Sigmoid colon (tissue), 7 donors: ENCODE results near the gene CARD11. TPM values are rescaled to one million over a fixed set of nuclear protein-coding genes. Genes with fewer than 3 reads are reported as not detected.

Experiments
- DNase-seq: peaks from one replicate; pipeline ENCODE4 v3.0.0-alpha.2; 2019
- H3K27ac ChIP-seq, 4 donors: fragments of 200-600 bp; sonication (generic); one replicate each; pipeline ENCODE4 v1.5.1; 2016 to 2019; ENCODE audit warnings: mild to moderate bottlenecking in 1 of 4
- H3K27me3 ChIP-seq, 3 donors: fragments of 200-600 bp; sonication (generic); one replicate each; pipeline ENCODE4 v1.5.1; 2019; ENCODE audit warnings: mild to moderate bottlenecking in 1 of 3
- H3K36me3 ChIP-seq, 4 donors: fragments of 200-600 bp; sonication (generic); one replicate each; pipeline ENCODE4 v1.5.1; 2016 to 2019
- H3K4me1 ChIP-seq, 4 donors: fragments of 200-600 bp; sonication (generic); one replicate each; pipeline ENCODE4 v1.5.1; 2017 to 2019
- H3K4me3 ChIP-seq, 4 donors: fragments of 200-600 bp; sonication (generic); one replicate each; pipeline ENCODE4 v1.5.1; 2017 to 2019; ENCODE audit warnings: mild to moderate bottlenecking in 2 of 4, moderate library complexity in 1 of 4
- H3K9me3 ChIP-seq, 4 donors: fragments of 200-600 bp in 3 of 4; sonication (generic) in 3 of 4; one replicate each; pipeline versions ENCODE4 v1.5.1 to v1.6.1; 2013 to 2019
- EP300 ChIP-seq, 4 donors: sonication (generic); formaldehyde crosslinking; IDR thresholded peaks; one replicate each; pipeline ENCODE4 v1.6.1; 2017; ENCODE audit warnings: antibody characterized with exemption in 4 of 4
- POLR2A ChIP-seq, 2 donors: fragments of 450-650 bp; IDR thresholded peaks; one replicate each; pipeline ENCODE4 v1.6.1; 2016; ENCODE audit warnings: antibody characterized with exemption in 2 of 2, mild to moderate bottlenecking in 2 of 2, moderate library complexity in 2 of 2
- POLR2AphosphoS5 ChIP-seq, 4 donors: sonication (generic); formaldehyde crosslinking; IDR thresholded peaks; one replicate each; pipeline ENCODE4 v1.6.1; 2017; ENCODE audit warnings: antibody characterized with exemption in 4 of 4
- WGBS, 2 donors: extraction: QIAGEN DNeasy Blood & Tissue Kit; methylation state at CpG; one replicate each; pipeline ENCODE4 v1.1.7; 2013; 5-methylcytosine and 5-hydroxymethylcytosine counted together
- intact Hi-C: fragments of 100-400 bp; cut with DNase I; formaldehyde crosslinking; loops from one replicate; pipeline ENCODE4 v1.15.1; 2023
- polyA plus RNA-seq, 3 donors: library from polyadenylated mRNA; stranded (reverse); fragments of 200-250 nt; gene quantifications; one replicate each; pipeline ENCODE4 v1.2.3, GENCODE V29; 2013
- total RNA-seq, 4 donors: library from RNA; depleted of rRNA; stranded (reverse); fragments of >200 nt; gene quantifications; one replicate each; pipeline ENCODE4 v1.1.0, GENCODE V29; 2016
- TF ChIP-seq, protein P1 (sequence below), 4 experiments: fragments of 450-650 bp in 3 of 4; fragments of 200-600 bp in 1 of 4; IDR thresholded peaks; one replicate each; pipeline ENCODE4 v1.5.1; 2016 to 2019; ENCODE audit warnings: antibody characterized with exemption in 4 of 4, mild to moderate bottlenecking in 3 of 4, moderate library complexity in 2 of 4
- donor health status: healthy with polysubstance abuse.
- donor health status: Bipolar disorder and iron deficiency.
- donor health status: healthy.

Gene CARD11
- total and polyA plus RNA-seq, 7 donors, result 0.14 to 22.4 (median 0.66) TPM; not detected in 1

DNA sequence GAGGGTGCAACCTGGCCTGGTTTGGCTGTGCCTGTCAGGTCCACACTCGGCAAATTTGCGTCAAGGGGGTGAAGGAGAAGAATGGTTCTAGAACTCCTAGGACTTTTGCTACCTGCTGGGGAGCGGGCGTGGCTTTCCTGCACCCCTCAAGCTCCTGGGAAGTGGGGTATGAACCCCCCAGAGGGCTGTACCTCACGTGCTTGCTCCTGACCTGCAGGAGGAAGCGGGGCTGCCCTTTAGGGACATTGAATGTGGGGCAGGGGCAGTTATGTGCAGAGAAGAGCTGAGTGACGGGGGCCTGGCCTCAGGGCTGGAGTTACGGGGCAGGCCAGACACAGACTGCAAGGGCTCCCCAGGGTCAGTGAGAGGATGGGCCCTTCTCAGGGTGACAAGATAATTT lies 138.2 kb downstream of the CARD11 start:
- 88 to 96% methylated on average over 8 of the region's 8 CpGs for WGBS, 2 donors
- Histone ChIP-seq H3K27ac (no peak overlapping the region), H3K36me3 (no peaks in the 10 kb centered on the region), H3K27me3 (no peaks in the 10 kb centered on the region), H3K4me1 (no peaks in the 10 kb centered on the region), H3K9me3 (peaks cover 0 to 3% (median 2%) of the 10 kb centered on the region in 4 donors), H3K4me3 (no peak overlapping the region)
- intact Hi-C loops, result no loop called here
- TF ChIP-seq POLR2A (IDR thresholded peaks at IDR 0.05) (no peak), POLR2AphosphoS5 (IDR thresholded peaks at IDR 0.05) (no peak), EP300 (IDR thresholded peaks at IDR 0.05) (no peak)
- TF ChIP-seq, protein P1, sequence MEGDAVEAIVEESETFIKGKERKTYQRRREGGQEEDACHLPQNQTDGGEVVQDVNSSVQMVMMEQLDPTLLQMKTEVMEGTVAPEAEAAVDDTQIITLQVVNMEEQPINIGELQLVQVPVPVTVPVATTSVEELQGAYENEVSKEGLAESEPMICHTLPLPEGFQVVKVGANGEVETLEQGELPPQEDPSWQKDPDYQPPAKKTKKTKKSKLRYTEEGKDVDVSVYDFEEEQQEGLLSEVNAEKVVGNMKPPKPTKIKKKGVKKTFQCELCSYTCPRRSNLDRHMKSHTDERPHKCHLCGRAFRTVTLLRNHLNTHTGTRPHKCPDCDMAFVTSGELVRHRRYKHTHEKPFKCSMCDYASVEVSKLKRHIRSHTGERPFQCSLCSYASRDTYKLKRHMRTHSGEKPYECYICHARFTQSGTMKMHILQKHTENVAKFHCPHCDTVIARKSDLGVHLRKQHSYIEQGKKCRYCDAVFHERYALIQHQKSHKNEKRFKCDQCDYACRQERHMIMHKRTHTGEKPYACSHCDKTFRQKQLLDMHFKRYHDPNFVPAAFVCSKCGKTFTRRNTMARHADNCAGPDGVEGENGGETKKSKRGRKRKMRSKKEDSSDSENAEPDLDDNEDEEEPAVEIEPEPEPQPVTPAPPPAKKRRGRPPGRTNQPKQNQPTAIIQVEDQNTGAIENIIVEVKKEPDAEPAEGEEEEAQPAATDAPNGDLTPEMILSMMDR (IDR thresholded peaks at IDR 0.05), result no peak
- DNase-seq, result no peak

DNA sequence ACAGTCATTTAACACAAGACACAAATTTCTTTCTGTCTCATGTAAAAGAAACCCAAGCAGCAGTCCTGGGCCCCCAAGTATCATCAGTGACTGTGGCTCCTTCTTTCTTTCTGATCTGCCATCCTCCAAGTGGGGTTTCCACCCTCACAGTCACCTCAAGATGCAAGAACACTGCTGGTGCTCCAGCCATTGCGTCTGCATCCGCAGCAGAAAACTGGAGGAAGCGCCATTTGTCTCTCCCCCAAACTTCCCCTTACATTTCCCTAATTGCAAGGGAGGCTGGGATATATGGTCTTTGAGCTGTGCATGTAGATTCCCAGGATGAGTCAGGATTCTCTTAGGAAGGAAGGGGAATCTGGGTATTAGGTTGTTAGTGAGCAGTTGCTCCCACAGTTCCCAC lies 138.6 kb downstream of the CARD11 start:
- H3K9me3 ChIP-seq, result peaks cover 0 to 3% (median 2%) of the 10 kb centered on the region in 4 donors
- no peaks in the 10 kb centered on the region for H3K4me1 ChIP-seq
- WGBS, 2 donors, result 97 to 99% methylated on average over 3 of the region's 3 CpGs
- no peaks in the 10 kb centered on the region for H3K27me3 ChIP-seq
- intact Hi-C loops, result no loop called here
- DNase-seq, result no peak
- H3K36me3 ChIP-seq, result no peaks in the 10 kb centered on the region
- no peak overlapping the region for H3K4me3 ChIP-seq
- TF ChIP-seq, protein P1 (IDR thresholded peaks at IDR 0.05), result no peak
- no peak for TF ChIP-seq POLR2A (IDR thresholded peaks at IDR 0.05)
- TF ChIP-seq EP300 (IDR thresholded peaks at IDR 0.05), result no peak
- no peak for TF ChIP-seq POLR2AphosphoS5 (IDR thresholded peaks at IDR 0.05)
- H3K27ac ChIP-seq, result no peak overlapping the region

DNA sequence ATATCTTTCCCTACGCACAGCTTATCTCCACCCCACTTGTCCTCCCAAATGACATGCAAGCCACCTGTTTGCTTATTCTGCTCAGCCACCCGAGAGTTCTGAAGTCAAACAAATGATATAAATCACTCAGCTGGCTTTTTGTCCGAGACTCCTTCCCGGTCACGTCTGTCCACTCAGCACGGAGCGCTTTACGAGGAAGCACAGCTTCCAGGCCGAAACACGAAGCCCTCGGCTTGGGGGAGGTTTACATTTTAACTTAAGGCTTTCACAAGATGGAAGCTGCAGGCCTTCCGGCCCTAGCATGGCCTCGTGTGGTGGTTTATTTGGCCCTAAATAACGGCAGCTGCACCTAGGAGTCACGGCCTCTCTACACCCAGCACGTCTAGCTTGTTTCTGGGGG lies 139.5 kb downstream of the CARD11 start:
- DNase-seq, result no peak
- Histone ChIP-seq H3K9me3 (peaks cover 0 to 3% (median 2%) of the 10 kb centered on the region in 4 donors), H3K27ac (no peak overlapping the region), H3K4me1 (no peaks in the 10 kb centered on the region), H3K4me3 (no peak overlapping the region), H3K27me3 (no peaks in the 10 kb centered on the region), H3K36me3 (no peaks in the 10 kb centered on the region)
- intact Hi-C loops, result no loop called here
- 73 to 81% methylated on average over 16 of the region's 16 CpGs for WGBS, 2 donors
- TF ChIP-seq POLR2AphosphoS5 (IDR thresholded peaks at IDR 0.05) (no peak), POLR2A (IDR thresholded peaks at IDR 0.05) (no peak), EP300 (IDR thresholded peaks at IDR 0.05) (no peak)
- TF ChIP-seq, protein P1 (IDR thresholded peaks at IDR 0.05), result no peak

DNA sequence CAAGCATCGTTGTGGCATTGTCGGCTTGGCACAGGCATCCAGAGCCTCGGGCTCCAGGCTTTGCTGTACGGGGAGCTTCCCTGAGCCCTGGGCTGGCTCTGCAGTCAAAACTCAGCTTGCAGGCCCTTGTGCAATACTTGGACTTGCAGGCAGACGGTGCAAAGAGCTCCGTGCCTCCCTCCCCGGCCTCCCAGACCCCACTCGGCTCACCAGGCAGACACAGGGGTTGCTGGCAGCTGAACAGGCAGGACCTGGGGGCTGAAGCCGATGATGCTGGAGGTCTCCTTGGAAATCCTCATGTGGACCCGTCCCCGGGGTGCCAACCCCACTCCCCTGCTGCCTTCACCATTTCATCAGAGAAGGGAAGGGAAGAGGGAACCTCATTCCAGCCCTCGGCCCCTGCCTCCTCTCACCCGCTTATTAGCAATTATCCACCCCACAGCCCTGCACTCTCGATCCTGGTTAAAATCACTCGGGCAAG lies 139.9 kb downstream of the CARD11 start:
- intact Hi-C loops, result no loop called here
- no peaks in the 10 kb centered on the region for H3K4me1 ChIP-seq
- no peak overlapping the region for H3K27ac ChIP-seq
- H3K9me3 ChIP-seq, result peaks cover 0 to 3% (median 2%) of the 10 kb centered on the region in 4 donors
- WGBS, 2 donors, result 74 to 88% methylated on average over 15 of the region's 15 CpGs
- no peak for DNase-seq
- H3K27me3 ChIP-seq, result no peaks in the 10 kb centered on the region
- TF ChIP-seq EP300 (IDR thresholded peaks at IDR 0.05), result no peak
- no peak overlapping the region for H3K4me3 ChIP-seq
- H3K36me3 ChIP-seq, result no peaks in the 10 kb centered on the region

DNA sequence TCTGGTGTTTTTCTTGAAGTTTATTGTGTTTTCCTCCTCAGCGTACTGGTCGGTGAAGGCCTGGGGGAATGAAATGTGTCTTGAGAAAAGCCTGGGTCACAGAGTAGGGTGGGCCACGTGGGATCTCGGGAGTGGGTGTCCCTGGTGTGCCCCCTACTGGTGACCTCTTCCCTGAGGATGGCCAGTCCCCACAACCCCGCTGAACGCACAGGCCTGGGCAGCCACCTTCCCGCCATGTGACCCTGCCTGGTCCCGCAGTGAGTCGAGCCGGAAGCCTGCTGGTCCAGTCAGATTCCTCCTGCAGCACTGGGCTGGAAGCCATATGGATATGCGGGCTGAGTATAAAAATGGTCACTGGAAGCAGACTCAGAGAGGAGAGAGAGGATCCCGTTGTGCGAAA lies 146.6 kb downstream of the CARD11 start:
- WGBS, 2 donors, result 84 to 92% methylated on average over 13 of the region's 13 CpGs
- no peak for TF ChIP-seq EP300 (IDR thresholded peaks at IDR 0.05)
- TF ChIP-seq, protein P1 (IDR thresholded peaks at IDR 0.05), result no peak
- intact Hi-C loops, result no loop called here
- peaks cover 0 to 11% (median 0%) of the 10 kb centered on the region in 3 donors for H3K27me3 ChIP-seq
- no peak for DNase-seq
- peaks cover 0 to 4% (median 0%) of the 10 kb centered on the region in 4 donors for H3K9me3 ChIP-seq
- H3K36me3 ChIP-seq, result no peaks in the 10 kb centered on the region
- no peaks in the 10 kb centered on the region for H3K4me1 ChIP-seq
- H3K4me3 ChIP-seq, result no peak overlapping the region
- no peak overlapping the region for H3K27ac ChIP-seq
